Measurements from ENCODE around the gene CNTN5. TPM values are rescaled to one million over a fixed set of nuclear protein-coding genes. Genes with fewer than 3 reads are reported as not detected.

Gene CNTN5
- total RNA-seq, 3 donors from 2014 or later (not counting 1 experiment from before 2014, with no cell fraction given): not detected

DNA sequence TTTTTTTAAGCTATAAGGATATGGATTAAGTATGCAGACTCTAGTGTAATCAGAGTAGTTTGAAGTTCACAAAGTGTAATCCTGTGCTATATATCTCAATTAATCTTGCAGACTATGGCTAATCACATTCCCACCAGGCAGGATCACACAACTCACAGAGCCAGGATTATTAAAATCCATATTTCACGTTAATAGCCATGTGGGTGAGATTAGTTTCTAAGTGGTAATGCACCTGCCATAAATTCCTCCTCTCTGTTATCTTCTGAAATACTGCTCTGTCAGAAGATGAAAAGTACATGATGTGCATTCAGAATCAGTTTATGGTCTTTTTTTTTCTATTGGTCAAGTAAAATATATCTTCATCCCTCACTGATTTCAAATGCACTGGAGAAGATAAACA lies 686.1 kb downstream of the CNTN5 start:
- intact Hi-C loops (cut with micrococcal nuclease): no loop called here
- Histone ChIP-seq H3K4me3 (ENCODE audit: low read length) (no peak overlapping the region), H3K9me3 (ENCODE audit: control insufficient read depth, insufficient read depth, low read length) (no peaks in the 10 kb centered on the region), H3K27me3 (ENCODE audit: control insufficient read depth, insufficient read depth, low read length) (no peaks in the 10 kb centered on the region), H3K36me3 (ENCODE audit: control insufficient read depth, insufficient read depth, low read length) (no peaks in the 10 kb centered on the region), H3K4me1 (ENCODE audit: control insufficient read depth, insufficient read depth, low read length) (no peaks in the 10 kb centered on the region), H3K27ac (ENCODE audit: low read length) (no peak overlapping the region)
- no peak for TF ChIP-seq CTCF (IDR thresholded peaks at IDR 0.05)
- no peak overlapping the region for H3K27ac Mint-ChIP-seq
- DNase-seq (no peak), ATAC-seq (no peak)
- H3K27me3 Mint-ChIP-seq (ENCODE audit: low read depth in 2 of 2): no peaks in the 10 kb centered on the region
- H3K4me3 Mint-ChIP-seq: no peak overlapping the region
- H3K9me3 Mint-ChIP-seq: peaks cover 11 to 16% of the 10 kb centered on the region in 2 donors
- H3K36me3 Mint-ChIP-seq: no peaks in the 10 kb centered on the region
- WGBS (ENCODE audit: insufficient coverage): no CpG with 5 or more reads among the region's 1 CpG
- no peaks in the 10 kb centered on the region for H3K4me1 Mint-ChIP-seq

DNA sequence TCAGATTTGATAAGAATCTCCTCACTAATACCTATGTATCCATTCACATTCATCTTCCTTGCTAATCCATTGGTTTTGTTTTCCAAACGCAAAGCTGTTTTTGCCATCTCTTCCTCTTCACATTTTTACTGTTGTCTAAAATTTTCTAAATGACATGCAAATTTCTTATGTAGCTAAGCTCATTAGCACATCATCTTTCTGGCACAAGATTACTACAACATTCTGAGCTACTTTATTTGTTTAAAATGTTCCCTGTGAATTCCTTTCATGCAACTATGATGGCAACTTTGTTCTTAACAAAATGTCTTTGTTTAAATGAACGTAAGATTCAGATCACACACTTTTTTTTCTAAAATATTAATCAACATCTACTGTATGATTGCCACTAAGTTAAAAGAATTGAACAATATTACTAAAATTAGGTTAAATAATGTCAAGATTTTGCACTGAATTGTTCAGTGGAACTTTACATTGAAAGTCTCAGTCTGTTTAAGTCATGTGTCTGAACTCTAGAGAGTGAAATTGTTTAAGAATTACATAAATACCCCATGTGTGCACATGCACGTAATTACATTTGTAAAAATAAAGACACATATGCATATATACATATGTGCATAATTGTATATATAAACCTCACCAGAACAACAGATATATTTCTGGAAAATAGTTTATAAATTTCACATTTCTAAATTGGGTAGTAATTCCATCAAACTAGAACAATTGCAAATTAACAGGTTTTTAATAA lies 688.4 kb downstream of the CNTN5 start:
- peaks cover 18 to 19% of the 10 kb centered on the region in 2 donors for H3K9me3 Mint-ChIP-seq
- H3K27ac Mint-ChIP-seq: no peak overlapping the region
- 89% methylated on average over 2 of the region's 3 CpGs for WGBS (ENCODE audit: insufficient coverage)

GRCh38 chr11:99716302-99716701 lies 695.6 kb downstream of the CNTN5 start:
- Mint-ChIP-seq H3K36me3 (peaks cover 21% of the 10 kb centered on the region), H3K27ac (no peak overlapping the region), H3K4me3 (no peak overlapping the region), H3K4me1 (no peaks in the 10 kb centered on the region), H3K9me3 (peaks cover 17 to 23% of the 10 kb centered on the region in 2 donors), H3K27me3 (ENCODE audit: low read depth in 2 of 2) (no peaks in the 10 kb centered on the region)
- intact Hi-C loops (cut with micrococcal nuclease): no loop called here
- ATAC-seq (no peak), DNase-seq (no peak)
- 57% methylated on average over 3 of the region's 3 CpGs for WGBS (ENCODE audit: insufficient coverage)
- H3K4me1 ChIP-seq (ENCODE audit: control insufficient read depth, insufficient read depth, low read length): no peaks in the 10 kb centered on the region
- no peak overlapping the region for H3K4me3 ChIP-seq (ENCODE audit: low read length)
- no peaks in the 10 kb centered on the region for H3K27me3 ChIP-seq (ENCODE audit: control insufficient read depth, insufficient read depth, low read length)
- TF ChIP-seq CTCF (IDR thresholded peaks at IDR 0.05): no peak
- peaks cover 2% of the 10 kb centered on the region for H3K9me3 ChIP-seq (ENCODE audit: control insufficient read depth, insufficient read depth, low read length)
- H3K36me3 ChIP-seq (ENCODE audit: control insufficient read depth, insufficient read depth, low read length): no peaks in the 10 kb centered on the region
- H3K27ac ChIP-seq (ENCODE audit: low read length): no peak overlapping the region

More for the DNA sequence above, 688.4 kb downstream of the CNTN5 start:
- intact Hi-C loops (cut with micrococcal nuclease): no loop called here
- no peaks in the 10 kb centered on the region for H3K4me1 Mint-ChIP-seq
- Histone ChIP-seq H3K4me1 (ENCODE audit: control insufficient read depth, insufficient read depth, low read length) (no peaks in the 10 kb centered on the region), H3K27ac (ENCODE audit: low read length) (no peak overlapping the region), H3K9me3 (ENCODE audit: control insufficient read depth, insufficient read depth, low read length) (no peaks in the 10 kb centered on the region), H3K4me3 (ENCODE audit: low read length) (no peak overlapping the region), H3K36me3 (ENCODE audit: control insufficient read depth, insufficient read depth, low read length) (no peaks in the 10 kb centered on the region), H3K27me3 (ENCODE audit: control insufficient read depth, insufficient read depth, low read length) (no peaks in the 10 kb centered on the region)
- DNase-seq (no peak), ATAC-seq (no peak)
- no peaks in the 10 kb centered on the region for H3K27me3 Mint-ChIP-seq (ENCODE audit: low read depth in 2 of 2)
- TF ChIP-seq CTCF (IDR thresholded peaks at IDR 0.05): no peak
- H3K36me3 Mint-ChIP-seq: no peaks in the 10 kb centered on the region
- no peak overlapping the region for H3K4me3 Mint-ChIP-seq

GRCh38 chr11:99718291-99718690 lies 697.5 kb downstream of the CNTN5 start:
- no peak for TF ChIP-seq CTCF (IDR thresholded peaks at IDR 0.05)
- Mint-ChIP-seq H3K36me3 (peaks cover 21% of the 10 kb centered on the region), H3K4me1 (no peaks in the 10 kb centered on the region), H3K27ac (no peak overlapping the region), H3K4me3 (no peak overlapping the region), H3K9me3 (peaks cover 12 to 19% of the 10 kb centered on the region in 2 donors), H3K27me3 (ENCODE audit: low read depth in 2 of 2) (no peaks in the 10 kb centered on the region)
- Histone ChIP-seq H3K27me3 (ENCODE audit: control insufficient read depth, insufficient read depth, low read length) (no peaks in the 10 kb centered on the region), H3K9me3 (ENCODE audit: control insufficient read depth, insufficient read depth, low read length) (peaks cover 2% of the 10 kb centered on the region), H3K36me3 (ENCODE audit: control insufficient read depth, insufficient read depth, low read length) (no peaks in the 10 kb centered on the region), H3K4me1 (ENCODE audit: control insufficient read depth, insufficient read depth, low read length) (no peaks in the 10 kb centered on the region), H3K4me3 (ENCODE audit: low read length) (no peak overlapping the region), H3K27ac (ENCODE audit: low read length) (no peak overlapping the region)
- ATAC-seq (no peak), DNase-seq (no peak)
- intact Hi-C loops (cut with micrococcal nuclease): no loop called here
